Endodermal cell (in vitro differentiated cells): ENCODE data around the gene SIGLECL1. TPM values are rescaled to one million over a fixed set of nuclear protein-coding genes. Genes with fewer than 3 reads are reported as not detected.

Experiments used
- DNase-seq: peaks from one replicate; pipeline ENCODE4 v3.0.0-alpha.2; 2017
- H3K27ac ChIP-seq: 2 replicates; pipeline ENCODE4 v1.5.1; 2013; ENCODE audit warnings: mild to moderate bottlenecking, low read depth, low read length, moderate library complexity
- H3K27me3 ChIP-seq: 2 replicates; pipeline ENCODE4 v1.6.1; 2013; ENCODE audit warnings: mild to moderate bottlenecking, low read length, moderate library complexity; ENCODE audit not compliant: insufficient read depth, control insufficient read depth, poor library complexity, severe bottlenecking
- H3K36me3 ChIP-seq: 2 replicates; pipeline ENCODE4 v1.7.0; 2013; ENCODE audit warnings: mild to moderate bottlenecking, low read length, moderate library complexity; ENCODE audit not compliant: control insufficient read depth, insufficient read depth
- H3K4me1 ChIP-seq: one replicate; pipeline ENCODE4 v1.7.0; 2013; ENCODE audit warnings: low read length; ENCODE audit not compliant: control insufficient read depth, insufficient read depth
- H3K4me3 ChIP-seq: 2 replicates; pipeline ENCODE4 v1.5.1; 2013; ENCODE audit warnings: mild to moderate bottlenecking, low read length, moderate library complexity
- H3K9ac ChIP-seq: 2 replicates; pipeline ENCODE4 v1.6.1; 2013; ENCODE audit warnings: mild to moderate bottlenecking, low read length, moderate library complexity; ENCODE audit not compliant: poor library complexity, severe bottlenecking; ENCODE audit errors: extremely low read depth
- H3K9me3 ChIP-seq: 2 replicates; pipeline ENCODE4 v1.6.1; 2013; ENCODE audit warnings: mild to moderate bottlenecking, low read length, moderate library complexity; ENCODE audit not compliant: control insufficient read depth
- H3K27ac Mint-ChIP-seq: 2 replicates; pipeline ENCODE4 v1.8.0; 2020; ENCODE audit warnings: mixed read lengths
- H3K27me3 Mint-ChIP-seq: 2 replicates; pipeline ENCODE4 v1.8.0; 2021; ENCODE audit warnings: mild to moderate bottlenecking, mixed read lengths; ENCODE audit not compliant: insufficient read depth
- H3K36me3 Mint-ChIP-seq: 2 replicates; pipeline ENCODE4 v1.8.0; 2020; ENCODE audit warnings: low read depth, mixed read lengths
- H3K4me1 Mint-ChIP-seq: 2 replicates; pipeline ENCODE4 v1.8.0; 2020; ENCODE audit warnings: mixed read lengths
- H3K4me3 Mint-ChIP-seq: 2 replicates; pipeline ENCODE4 v1.8.0; 2020; ENCODE audit warnings: mild to moderate bottlenecking, moderate library complexity, mixed read lengths
- H3K9me3 Mint-ChIP-seq: 2 replicates; pipeline ENCODE4 v1.8.0; 2020; ENCODE audit warnings: mild to moderate bottlenecking, mixed read lengths
- WGBS, 2 experiments: methylation state at CpG; one replicate each; pipeline versions ENCODE4 v1.1.5 to v1.1.7; 2013; ENCODE audit warnings: missing lambda C conversion rate in 2 of 2, mixed read lengths in 1 of 2; ENCODE audit not compliant: insufficient coverage in 1 of 2, insufficient read length in 1 of 2; 5-methylcytosine and 5-hydroxymethylcytosine counted together
- total RNA-seq, 2 donors: library from RNA; stranded (reverse); fragmentation: NEBNext Ultra II Directional in 1 of 2; extraction: Animal tissue kit (Norgen Biotek cat#: 25700) in 1 of 2; gene quantifications; 2 replicates in 1 of 2; 3 replicates in 1 of 2; pipeline ENCODE4 v1.2.1, GENCODE V29; 2021
- TF ChIP-seq, protein P1 (sequence below): fragments of 200-600 bp; sonication (generic); conservative IDR thresholded peaks from 2 replicates; pipeline ENCODE4 v1.5.0; 2021; ENCODE audit warnings: antibody characterized with exemption, mild to moderate bottlenecking

Gene SIGLECL1
- total RNA-seq, 2 donors from 2014 or later, result not detected

DNA sequence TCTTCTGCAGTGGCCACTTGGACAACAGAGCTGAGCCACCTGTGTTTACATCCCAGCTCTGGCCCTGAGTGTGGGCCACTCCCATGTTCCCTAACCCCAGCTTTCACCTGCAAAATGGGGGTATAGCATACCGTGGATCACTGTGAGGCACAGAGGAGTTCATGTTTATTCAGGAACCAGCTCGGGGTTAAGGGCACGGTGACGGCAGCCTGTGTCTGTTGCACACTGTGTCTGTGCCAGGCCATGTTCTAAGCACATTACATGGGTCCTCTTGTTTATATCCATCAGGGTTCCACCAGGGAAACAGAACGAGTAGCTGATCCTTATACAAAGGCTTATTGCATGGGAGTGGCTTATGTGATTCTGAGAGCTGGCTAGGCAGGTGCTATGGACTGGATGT is 46.5 kb downstream of the SIGLECL1 start:
- H3K9me3 ChIP-seq, result no peaks in the 10 kb centered on the region
- WGBS, 2 experiments, result 95 to 98% methylated on average over 4 to 5 of the region's 5 CpGs

GRCh38 chr19:51301266-51301665 is 50.4 kb downstream of the SIGLECL1 start:
- Mint-ChIP-seq H3K27me3 (peaks cover 3% of the 10 kb centered on the region), H3K4me1 (peaks cover 3% of the 10 kb centered on the region), H3K27ac (no peak overlapping the region), H3K4me3 (no peak overlapping the region), H3K9me3 (peaks cover 15% of the 10 kb centered on the region), H3K36me3 (peaks cover 2% of the 10 kb centered on the region)
- Histone ChIP-seq H3K27me3 (no peaks in the 10 kb centered on the region), H3K4me3 (no peak overlapping the region), H3K9me3 (no peaks in the 10 kb centered on the region), H3K4me1 (no peaks in the 10 kb centered on the region), H3K36me3 (no peaks in the 10 kb centered on the region), H3K27ac (no peak overlapping the region), H3K9ac (no peak overlapping the region)
- TF ChIP-seq, protein P1, sequence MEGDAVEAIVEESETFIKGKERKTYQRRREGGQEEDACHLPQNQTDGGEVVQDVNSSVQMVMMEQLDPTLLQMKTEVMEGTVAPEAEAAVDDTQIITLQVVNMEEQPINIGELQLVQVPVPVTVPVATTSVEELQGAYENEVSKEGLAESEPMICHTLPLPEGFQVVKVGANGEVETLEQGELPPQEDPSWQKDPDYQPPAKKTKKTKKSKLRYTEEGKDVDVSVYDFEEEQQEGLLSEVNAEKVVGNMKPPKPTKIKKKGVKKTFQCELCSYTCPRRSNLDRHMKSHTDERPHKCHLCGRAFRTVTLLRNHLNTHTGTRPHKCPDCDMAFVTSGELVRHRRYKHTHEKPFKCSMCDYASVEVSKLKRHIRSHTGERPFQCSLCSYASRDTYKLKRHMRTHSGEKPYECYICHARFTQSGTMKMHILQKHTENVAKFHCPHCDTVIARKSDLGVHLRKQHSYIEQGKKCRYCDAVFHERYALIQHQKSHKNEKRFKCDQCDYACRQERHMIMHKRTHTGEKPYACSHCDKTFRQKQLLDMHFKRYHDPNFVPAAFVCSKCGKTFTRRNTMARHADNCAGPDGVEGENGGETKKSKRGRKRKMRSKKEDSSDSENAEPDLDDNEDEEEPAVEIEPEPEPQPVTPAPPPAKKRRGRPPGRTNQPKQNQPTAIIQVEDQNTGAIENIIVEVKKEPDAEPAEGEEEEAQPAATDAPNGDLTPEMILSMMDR, result no peak
- no peak for DNase-seq
- 89 to 91% methylated on average over 7 of the region's 7 CpGs for WGBS, 2 experiments

More for the DNA sequence above, 46.5 kb downstream of the SIGLECL1 start:
- H3K36me3 ChIP-seq, result no peaks in the 10 kb centered on the region
- H3K27me3 ChIP-seq, result no peaks in the 10 kb centered on the region
- H3K4me1 ChIP-seq, result peaks cover 19% of the 10 kb centered on the region
- Mint-ChIP-seq H3K36me3 (no peaks in the 10 kb centered on the region), H3K9me3 (peaks cover under 1% of the 10 kb centered on the region), H3K4me1 (peaks cover 39% of the 10 kb centered on the region), H3K4me3 (no peak overlapping the region), H3K27ac (no peak overlapping the region), H3K27me3 (no peaks in the 10 kb centered on the region)
- DNase-seq, result no peak
- no peak overlapping the region for H3K4me3 ChIP-seq
- H3K27ac ChIP-seq, result no peak overlapping the region
- H3K9ac ChIP-seq, result no peak overlapping the region
- TF ChIP-seq, protein P1, result no peak

DNA sequence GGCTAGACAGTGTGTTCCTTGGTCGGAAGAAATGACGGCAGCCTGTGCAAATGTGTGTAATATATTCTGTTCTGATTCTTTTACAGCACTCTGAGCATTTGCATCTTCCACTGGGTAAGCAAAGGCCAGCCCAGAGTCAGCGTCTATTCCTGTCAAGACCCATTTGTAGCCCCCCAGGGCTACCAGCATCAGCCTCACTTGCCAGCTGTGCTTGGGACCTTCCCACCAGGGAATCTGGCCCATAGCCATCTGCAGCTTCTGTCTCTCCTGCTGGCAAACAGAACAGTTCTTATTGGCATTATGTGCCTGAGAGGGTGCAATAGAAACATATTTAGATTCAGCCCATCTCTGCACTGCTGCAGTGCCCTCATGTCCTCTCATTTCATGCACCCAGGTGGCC is 54.6 kb downstream of the SIGLECL1 start:
- H3K4me3 ChIP-seq, result no peak overlapping the region
- WGBS, 2 experiments, result 71 to 80% methylated on average over 1 to 3 of the region's 3 CpGs
- no peaks in the 10 kb centered on the region for H3K9me3 ChIP-seq
- no peaks in the 10 kb centered on the region for H3K4me1 ChIP-seq
- Mint-ChIP-seq H3K4me1 (peaks cover 5% of the 10 kb centered on the region), H3K9me3 (peaks cover 33% of the 10 kb centered on the region), H3K27ac (no peak overlapping the region), H3K27me3 (peaks cover 19% of the 10 kb centered on the region), H3K4me3 (no peak overlapping the region), H3K36me3 (peaks cover 7% of the 10 kb centered on the region)
- H3K9ac ChIP-seq, result no peak overlapping the region
- TF ChIP-seq, protein P1, result no peak
- DNase-seq, result no peak
- H3K27me3 ChIP-seq, result peaks cover 12% of the 10 kb centered on the region
- no peaks in the 10 kb centered on the region for H3K36me3 ChIP-seq
- H3K27ac ChIP-seq, result no peak overlapping the region
